HG03060 (cell line): ENCODE measurements around the gene PIK3AP1.
"Not testable (repeated sequence)": the region's sequence is repeated elsewhere in the genome, so short reads cannot be mapped to it uniquely, and the experiment has no call there.

Source experiments
- ATAC-seq: cut with Tn5 transposase; IDR thresholded peaks from one replicate; pipeline ENCODE4 v1.9.1; 2021; ENCODE audit warnings: low read depth, moderate number of reproducible peaks; ENCODE audit not compliant: unreplicated experiment

The PIK3AP1 gene

DNA sequence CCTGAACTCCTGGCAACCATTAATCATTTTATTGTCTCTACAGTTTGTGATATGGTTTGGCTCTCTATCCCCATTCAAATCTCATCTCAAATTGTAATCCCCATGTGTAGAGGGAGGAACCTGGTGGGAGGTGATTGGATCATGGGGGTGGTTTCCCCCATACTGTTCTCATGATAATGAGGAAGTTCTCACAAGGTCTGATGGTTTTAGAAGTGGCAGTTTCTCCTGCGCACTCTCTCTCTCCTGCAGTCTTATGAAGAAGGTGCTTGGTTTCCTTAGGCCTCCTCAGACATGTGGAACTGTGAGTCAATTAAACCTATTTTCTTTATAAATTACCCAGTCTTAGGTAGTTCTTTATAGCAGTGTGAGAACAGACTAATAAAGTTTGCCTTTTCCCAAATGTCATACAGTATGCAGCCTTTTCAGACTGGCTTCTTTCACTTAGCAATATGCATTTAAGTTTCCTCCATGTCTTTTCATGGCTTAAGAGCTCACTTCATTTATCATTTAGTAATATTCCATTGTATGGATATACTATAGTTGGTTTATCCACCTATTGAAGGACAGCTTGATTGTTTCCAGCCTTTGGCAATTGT, 17.1 kb upstream of the PIK3AP1 start:
- ATAC-seq = not testable (repeated sequence)

DNA sequence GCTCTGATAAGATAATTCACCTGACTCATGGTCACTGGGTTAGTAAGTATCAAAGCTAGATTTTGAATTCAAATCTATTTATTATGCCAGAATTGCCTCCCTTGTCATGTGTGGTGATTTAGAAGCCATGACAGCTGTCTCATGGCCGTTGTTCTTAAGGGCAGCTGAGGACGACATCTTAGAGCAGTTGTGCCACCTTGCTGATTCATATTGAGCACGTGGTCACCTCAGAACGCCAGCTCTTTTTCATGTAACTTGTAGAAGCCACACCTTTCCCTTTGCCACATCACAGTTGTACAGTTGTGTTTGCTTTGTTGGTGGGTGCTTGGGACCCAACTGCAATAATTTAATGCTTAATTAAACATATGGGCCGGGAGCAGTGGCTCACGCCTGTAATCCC, 4.3 kb upstream of the PIK3AP1 start:
- no peak for ATAC-seq

DNA sequence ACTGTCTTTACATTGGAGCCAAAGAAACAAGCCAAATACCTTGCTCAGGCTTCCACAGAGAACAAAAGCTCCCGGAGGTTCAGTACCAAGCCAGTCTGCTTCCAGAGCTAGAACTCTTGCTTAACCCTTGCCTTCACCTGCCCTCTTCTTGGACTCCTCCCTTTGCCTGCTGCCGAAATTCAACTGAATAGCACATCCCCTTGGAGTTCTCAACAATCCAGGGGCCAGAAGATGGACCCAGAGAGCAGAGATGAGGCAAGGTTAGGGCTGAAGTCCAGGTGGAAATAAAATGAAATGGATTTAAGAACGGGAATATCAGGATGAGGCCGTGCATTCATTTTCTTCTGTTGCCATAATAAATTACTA, 876 bp upstream of the PIK3AP1 start:
- no peak for ATAC-seq

DNA sequence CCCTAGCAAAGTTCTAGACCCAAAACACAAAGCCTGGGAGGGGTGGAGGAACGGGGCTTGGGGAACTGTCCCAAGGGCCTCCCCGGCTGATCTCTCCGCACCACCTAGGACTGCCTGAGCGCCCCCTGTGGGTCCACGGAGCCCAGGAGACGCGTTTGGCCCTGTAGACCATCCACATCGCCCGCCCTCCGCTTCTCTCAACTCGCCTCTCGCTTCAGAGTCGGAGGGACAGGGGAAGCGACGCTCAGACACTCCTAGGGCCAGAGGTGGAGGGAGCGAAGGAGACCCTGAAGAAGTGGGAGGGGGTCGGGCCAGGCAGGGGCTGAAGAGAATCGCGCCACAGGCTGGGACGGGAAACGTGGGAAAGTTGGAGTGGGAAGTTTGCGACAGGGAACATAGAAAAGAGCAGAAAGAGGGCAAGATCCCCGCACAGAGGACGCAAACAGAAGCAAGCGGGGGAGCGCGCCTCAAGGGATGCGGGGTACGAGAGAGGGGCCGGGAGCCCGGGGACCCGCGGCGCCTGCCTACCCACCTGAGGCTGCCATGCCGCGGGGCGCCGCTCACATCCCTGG, 378 bp downstream of the PIK3AP1 start:
- ATAC-seq = no peak

DNA sequence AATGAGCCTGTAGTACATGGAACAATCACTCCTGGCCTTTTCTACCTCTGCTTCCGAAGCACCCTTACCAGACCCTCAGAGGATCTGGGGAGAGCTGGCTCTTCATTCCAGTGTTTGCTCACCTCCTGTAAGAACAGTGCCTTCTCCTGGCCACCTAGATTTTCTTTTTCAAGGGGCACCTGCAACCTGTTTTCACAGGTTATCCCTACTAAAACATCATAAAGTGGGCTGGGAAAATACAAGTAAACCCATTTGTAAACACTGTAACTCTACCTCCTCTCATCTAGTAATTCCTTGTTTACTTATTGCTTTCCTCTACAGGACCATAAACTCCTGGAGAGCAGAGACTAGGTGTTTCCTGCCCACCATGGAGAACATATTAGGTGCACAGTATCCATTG, 1.1 kb downstream of the PIK3AP1 start:
- no peak for ATAC-seq

DNA sequence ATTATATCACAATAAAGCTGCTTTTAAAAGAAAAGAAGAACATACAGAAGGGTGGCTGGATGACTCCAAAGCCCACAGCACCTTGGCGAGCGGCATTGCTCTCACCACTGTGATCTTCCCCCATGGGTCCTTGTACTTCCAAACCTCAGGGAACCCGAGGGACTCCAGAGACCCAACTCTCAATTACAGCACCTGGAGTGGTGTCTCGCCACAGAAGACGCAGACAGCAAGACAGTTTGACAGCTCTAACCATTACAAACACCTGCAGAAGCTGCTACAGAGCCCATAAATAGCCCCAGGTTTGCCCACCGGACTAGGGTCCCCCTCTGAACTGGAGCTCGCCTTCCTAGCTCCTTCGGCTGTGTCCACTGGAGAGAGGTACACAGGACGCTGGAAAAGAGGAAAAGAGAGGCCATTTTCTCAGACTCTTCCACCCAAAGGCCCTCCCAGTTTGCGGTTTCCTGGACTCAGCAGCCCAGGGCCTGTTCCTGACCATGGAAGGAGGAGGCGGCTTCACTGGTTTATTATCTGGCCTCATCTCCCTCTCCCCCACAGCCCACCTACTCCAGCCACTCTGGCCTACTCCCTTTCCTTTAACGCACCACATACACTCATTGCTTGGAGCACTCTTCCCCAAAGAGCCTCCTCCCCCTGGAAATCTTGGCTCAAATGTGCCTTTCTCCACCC, 1.9 kb downstream of the PIK3AP1 start:
- ATAC-seq = no peak

DNA sequence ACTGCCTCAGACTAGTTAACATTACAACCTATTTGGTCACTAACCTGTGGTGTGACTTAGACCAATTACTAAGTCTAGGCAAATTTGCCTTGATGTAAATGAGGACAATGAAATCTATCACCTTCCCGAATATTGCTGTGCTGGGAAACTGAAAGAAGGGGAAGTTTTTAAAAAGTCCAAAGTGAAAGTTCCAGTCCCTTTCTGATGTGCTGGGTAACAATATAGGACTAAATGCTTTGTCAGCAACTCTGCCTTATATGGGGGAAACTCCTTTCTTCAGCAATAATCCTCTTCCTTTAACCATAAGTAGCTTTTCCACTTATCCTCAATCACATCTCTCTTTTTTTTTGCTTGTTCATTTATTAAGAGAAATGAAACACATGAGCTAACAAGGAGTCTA, 3.9 kb downstream of the PIK3AP1 start:
- no peak for ATAC-seq

DNA sequence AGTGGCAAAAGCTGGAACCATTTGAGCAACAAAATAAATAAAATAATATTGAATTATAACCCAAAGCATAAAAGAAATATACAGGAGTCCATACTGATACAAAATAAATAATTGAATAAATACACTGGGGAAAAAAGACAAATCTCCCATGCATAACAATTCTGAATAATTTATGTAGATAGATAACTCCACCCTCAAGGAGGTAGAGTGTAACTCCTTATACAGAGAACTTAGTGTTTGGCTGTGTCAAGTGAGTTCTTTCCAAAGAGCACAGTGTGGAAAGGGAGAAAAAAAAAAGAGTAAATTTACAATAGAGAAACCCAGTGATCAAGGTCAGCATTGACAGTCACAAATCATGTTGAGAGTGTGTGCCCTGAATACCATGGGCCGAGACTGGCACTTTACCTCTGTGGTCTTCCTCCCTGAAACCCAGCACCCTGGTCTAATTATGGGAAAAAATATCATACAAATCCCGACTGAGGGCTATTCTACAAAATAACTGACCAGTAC, 5.5 kb downstream of the PIK3AP1 start:
- no peak for ATAC-seq

DNA sequence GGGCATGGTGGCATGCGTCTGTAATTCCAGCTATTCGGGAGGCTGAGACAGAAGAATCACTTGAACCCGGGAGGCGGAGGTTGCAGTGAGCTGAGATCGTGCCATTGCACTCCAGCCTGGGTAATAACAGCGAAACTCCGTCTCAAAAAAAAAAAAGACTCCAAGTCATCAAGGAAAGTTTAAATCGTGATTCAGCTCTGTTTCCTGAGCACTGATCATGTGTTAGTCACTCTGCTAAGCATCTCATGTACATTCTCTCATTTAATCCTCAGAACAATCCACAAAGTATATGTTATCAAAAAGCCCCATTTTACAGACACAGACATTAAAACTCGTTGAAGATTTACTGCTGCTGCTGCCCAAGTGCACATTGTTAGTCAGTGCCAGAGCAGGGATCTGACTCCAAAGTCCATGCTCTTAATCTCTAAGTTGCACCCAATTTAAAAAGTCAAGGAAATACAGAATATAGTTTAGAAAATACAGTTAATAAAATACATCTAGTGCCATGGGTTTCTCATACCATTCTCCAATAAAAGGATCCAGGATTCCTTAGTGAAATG, 6.2 kb downstream of the PIK3AP1 start:
- ATAC-seq = no peak

DNA sequence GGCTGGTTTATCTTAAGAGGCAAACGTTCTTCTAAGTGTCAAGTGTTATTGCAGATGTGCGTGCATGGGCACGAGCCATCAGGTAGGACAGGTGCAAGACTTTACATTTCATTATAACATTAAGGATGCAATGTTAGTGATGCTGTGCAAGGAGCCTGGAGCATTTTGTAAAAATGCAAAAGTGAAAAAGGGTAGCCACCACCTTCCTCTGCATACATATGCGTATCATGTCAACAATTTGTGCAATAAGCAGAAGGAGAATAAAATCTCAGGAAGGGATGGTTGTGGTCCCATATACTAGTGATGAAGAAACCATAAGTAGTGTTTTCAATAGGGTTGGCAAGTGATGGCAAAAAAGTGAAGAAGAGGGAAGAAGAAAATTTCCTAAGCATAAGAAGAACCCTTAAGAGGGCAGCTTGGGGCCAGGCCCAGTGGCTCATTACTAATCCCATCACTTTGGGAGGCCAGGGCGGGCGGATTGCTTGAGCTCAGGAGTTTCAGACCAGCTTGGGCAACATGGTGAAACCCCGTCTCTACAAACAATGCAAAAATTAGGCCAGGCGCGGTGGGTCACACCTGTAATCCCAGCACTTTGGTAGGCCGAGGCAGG, 7.5 kb downstream of the PIK3AP1 start:
- ATAC-seq = no peak

DNA sequence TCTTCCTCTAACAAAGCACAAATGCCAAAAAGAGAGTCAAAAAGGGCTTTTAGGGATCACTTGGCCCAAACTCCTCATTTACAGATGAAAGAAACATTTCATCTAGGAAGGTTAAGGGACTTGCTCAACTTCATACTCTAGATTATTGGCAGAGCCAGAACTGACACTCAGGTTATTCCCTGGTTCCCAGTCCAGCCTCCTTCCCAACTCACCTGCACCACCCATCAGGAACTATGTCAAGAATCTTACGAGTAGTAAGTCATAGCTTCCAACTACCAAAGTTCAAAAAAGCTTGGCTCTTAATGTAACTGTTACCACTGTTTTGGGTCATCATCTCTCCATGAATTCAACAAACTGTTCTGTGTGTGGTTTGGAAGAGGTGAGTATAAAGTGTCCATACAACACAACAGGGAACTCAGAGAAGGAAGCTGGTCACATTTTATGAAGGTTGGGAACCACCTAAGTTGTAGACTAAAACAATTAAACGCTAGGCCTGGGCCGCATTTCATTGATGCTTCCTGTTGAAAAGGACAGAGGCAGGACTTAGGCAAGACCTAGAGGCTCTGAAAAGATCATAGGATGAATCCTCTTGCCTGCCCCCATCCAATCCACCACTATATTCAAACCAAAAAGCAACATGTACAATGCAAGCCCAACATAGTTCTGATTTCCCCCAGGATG, 9.1 kb downstream of the PIK3AP1 start:
- no peak for ATAC-seq

DNA sequence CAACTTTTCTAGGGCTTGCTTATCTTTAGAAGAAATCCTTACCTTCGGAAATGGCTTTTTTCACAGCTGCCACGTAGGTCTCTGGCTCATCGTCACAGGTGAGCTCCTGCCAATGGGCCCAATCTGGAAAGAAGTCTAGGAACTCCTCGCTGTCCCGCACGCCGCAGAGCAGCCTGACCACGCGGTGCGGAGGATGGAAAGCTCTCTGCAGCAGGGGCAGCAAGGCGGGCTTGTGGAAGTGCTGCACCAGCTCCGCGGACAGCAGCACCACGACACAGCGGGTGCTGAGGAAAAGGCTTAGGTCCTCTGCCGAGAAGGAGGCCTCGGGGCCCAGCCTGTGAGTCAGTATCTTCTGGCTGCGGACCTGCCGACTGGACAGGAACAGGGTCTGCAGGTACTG, 10.8 kb downstream of the PIK3AP1 start:
- no peak for ATAC-seq

DNA sequence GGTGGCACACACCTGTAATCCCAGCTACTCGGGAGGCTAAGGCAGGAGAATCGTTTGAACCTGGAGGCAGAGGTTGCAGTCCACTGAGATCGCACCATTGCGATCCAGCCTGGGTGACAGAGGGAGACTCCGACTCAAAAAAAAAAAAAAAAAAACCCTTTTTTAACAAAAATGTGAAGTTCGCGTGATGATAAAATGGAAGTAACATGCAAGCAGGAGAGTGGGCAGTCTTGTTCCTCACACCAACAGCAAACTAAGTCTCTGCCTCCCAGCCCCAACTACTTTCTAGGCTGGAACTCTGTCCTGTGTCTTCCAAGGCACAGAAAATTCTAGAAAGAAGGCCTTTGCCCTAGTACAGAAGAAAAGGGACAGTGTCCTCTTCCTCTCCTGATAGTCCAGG, 11.3 kb downstream of the PIK3AP1 start:
- ATAC-seq = no peak

DNA sequence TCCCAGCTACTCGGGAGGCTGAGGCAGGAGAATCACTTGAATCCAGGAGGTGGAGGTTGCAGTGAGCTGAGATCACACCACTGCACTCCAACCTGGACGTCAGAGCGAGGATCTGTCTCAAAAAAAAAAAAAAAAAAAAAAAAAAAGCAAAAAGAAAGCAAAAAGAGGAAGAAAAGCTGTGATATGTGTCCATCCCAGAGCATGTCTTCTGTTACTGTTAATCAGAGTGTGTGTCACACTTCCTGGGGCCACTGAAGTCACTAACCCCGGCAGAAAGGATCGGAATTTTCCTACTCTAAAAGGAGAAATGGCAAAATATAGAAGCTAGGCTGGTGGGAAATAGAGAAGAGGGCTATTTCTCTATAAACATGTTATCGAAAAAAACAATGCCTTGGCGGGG, 11.9 kb downstream of the PIK3AP1 start:
- ATAC-seq = no peak

DNA sequence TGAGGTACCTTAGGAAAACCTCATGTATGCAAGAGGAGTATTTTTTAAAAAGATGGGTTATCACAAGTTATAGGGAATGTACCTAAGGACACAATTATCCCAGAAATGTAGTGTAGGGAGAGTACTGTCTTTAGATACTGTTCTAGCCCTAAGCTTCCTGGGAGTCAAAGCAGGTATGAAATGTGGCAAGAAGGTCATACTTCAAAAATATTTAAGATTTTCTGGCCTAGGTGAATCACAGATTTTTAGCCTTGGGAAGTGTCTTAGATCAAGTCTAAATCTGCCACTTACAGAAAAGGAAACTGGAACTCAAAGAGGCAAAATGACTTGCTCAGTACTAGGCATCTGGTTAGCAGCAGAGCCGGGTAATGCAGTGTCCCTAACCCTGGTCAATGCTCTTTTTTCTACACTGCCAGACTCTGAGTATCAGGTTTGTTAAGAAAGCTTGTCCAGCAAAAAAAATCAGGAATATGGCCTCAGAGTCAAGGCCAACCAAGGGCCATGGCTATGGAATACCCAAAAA, 13.9 kb downstream of the PIK3AP1 start:
- no peak for ATAC-seq

DNA sequence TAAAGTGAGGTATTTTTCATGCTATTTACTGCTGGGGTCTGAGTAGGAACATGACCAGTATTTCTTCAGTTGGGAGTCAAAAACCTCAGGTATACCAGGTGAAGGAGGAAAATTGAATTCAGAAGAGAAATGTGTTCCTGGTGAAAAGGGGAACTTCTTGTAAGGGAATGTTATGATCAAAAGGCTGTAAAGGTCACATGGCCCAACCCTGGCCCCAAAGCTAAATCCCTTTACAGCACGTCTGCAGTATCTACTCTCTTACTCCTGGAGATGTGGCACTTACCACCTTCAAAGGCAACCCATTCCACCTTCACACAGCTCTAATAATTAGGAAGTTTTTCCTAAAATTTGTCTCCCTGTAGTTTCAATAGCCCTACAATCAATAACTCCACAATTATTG, 15.2 kb downstream of the PIK3AP1 start:
- no peak for ATAC-seq

DNA sequence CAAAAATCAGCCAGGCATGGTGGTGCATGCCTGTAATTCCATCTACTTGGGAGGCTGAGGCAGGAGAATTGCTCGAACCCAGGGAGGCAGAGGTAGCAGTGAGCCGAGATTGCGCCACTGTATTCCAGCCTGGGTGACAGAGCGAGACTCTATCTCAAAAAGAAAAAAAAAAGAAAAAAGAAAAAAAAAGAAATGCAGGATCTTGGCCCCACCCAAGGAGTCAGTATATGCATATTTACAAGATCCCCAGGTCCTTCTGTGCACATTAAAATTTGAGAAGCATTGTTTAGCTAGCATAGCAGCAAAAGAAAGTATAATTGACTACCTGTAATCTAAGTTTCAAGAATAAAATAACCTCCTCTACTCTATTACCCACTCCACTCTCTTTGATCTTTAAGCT, 15.8 kb downstream of the PIK3AP1 start:
- no peak for ATAC-seq

DNA sequence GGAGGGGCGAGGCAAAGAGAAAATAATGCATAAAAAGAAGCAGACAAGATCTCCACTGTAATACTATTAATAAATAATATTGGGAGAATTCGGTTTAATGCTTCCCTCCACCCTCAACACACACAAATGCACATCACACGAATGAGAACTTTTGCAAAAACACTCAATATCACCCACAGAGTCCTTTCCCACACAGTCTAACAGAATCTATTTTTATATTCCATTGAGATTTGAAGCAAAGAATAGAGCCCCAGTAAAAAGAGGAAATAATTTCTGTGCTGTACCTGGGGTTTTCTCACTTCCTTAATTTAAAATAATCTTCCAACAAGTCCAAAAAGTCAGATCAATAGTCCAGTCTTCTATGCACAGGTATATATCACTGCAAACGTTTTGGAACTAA, 17.0 kb downstream of the PIK3AP1 start:
- ATAC-seq = no peak

DNA sequence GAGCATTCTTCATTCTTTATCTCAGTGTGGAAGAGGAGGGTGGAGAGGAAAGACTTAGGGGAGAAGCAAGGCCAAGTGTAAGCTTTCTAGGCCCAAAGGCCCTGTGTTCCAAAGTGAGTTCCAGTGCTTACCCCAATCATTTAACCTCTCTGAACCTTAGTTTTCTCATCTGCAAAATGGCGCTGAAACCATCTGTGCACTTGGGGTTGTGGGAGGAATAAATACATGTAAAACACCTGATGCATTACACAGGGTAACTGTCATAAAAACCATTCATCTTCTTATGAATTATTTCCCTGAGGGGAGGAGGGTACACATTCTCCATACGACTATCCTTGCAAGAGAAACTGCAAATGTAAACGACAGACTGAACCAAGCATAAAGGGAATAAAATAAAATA, 19.0 kb downstream of the PIK3AP1 start:
- ATAC-seq = no peak

DNA sequence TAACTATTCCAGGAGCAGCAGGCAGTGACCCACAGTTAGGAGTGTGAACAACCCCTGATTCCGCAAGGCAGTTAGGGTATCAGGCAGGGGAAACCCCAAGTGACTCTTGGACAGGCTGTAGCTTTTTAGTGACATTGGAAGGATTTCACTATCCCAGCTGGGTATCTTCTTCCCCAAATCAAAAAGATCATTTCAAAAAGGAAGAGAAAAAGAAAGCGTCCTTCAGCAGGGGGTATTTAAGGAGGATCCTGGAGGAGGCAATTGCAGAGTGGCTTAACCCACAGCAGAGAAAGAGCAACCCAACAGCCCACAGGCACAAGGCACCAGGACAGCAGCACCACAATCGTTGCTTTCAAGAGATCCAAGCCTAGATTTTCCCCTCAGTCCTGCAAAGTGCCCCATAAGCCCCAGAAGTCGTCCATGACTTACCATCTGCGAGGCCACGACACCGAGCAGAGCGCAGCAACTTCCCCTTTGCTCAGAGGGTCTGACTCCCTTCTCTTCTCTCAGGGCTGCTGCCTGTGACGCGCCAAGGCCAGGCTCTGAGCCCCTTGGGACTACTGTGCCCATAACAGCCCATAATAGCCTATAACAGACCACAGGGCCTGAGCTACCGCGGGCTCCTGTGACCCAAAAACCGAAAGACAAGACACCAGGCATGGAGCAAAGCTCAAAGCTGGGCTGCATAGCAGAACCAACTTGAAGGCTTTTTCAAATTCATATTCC, 19.8 kb downstream of the PIK3AP1 start:
- ATAC-seq = peak; percentile 55
